Fibroblast of the aortic adventitia (primary cell): Measurements from ENCODE around the gene BBS2. TPM values are rescaled to one million over a fixed set of nuclear protein-coding genes. Genes with fewer than 3 reads are reported as not detected.

ENCODE experiments used
- DNase-seq: peaks from one replicate; pipeline ENCODE4 v3.0.0-alpha.2; 2010; ENCODE audit warnings: low read depth
- H3K4me3 ChIP-seq: 2 replicates; pipeline ENCODE4 v1.5.1; 2011; ENCODE audit warnings: low read depth, mild to moderate bottlenecking, control low read depth, low read length, moderate library complexity
- CTCF ChIP-seq: IDR thresholded peaks from 2 replicates; pipeline ENCODE4 v1.5.1; 2011; ENCODE audit warnings: mild to moderate bottlenecking, low read length, control low read depth, inconsistent platforms; ENCODE audit not compliant: insufficient read depth
- total RNA-seq: library from RNA; depleted of rRNA; stranded (reverse); fragments of >200 nt; gene quantifications from 2 replicates; pipeline ENCODE4 v1.2.3, GENCODE V29; 2012; ENCODE audit warnings: low replicate concordance

The BBS2 gene
- total RNA-seq, 1 donor, result 58.9 TPM

- TF ChIP-seq CTCF, result no peak
- H3K4me3 ChIP-seq, result no peak overlapping the region
- DNase-seq, result no peak
These were observed 81.8 kb downstream of the BBS2 start for GRCh38 chr16:56438038-56438437.

- DNase-seq, result peak; percentile 22
- no peak for TF ChIP-seq CTCF
- no peak overlapping the region for H3K4me3 ChIP-seq
These were observed 83.6 kb downstream of the BBS2 start for GRCh38 chr16:56436258-56436657.

Other genes starting within 250 kb of the BBS2 start
- 133 and 312 TPM in 2 replicates for gene AMFR, start 94.5 kb downstream of the BBS2 start, total RNA-seq
- gene NUDT21, start 68.7 kb downstream of the BBS2 start, total RNA-seq, result 51.6 and 116 TPM in 2 replicates
- gene OGFOD1, start 68.5 kb downstream of the BBS2 start, total RNA-seq, result 50.0 and 95.0 TPM in 2 replicates
- not detected in 2 replicates for gene MT4, start 45.0 kb upstream of the BBS2 start, total RNA-seq
- not detected in 2 replicates for gene MT3, start 69.5 kb upstream of the BBS2 start, total RNA-seq
- gene MT2A, start 88.6 kb upstream of the BBS2 start, total RNA-seq, result 8.3 and 114 TPM in 2 replicates
- 54.7 and 103 TPM in 2 replicates for gene MT1E, start 105.8 kb upstream of the BBS2 start, total RNA-seq
- gene MT1M, start 112.6 kb upstream of the BBS2 start, total RNA-seq, result 3.4 and 10.3 TPM in 2 replicates
- gene MT1A, start 118.6 kb upstream of the BBS2 start, total RNA-seq, result 0.72 TPM in 1 of 2 replicates, not detected in the other
- not detected in 2 replicates for gene MT1B, start 131.9 kb upstream of the BBS2 start, total RNA-seq
- gene MT1F, start 137.9 kb upstream of the BBS2 start, total RNA-seq, result 0.18 TPM in 1 of 2 replicates, not detected in the other
- not detected in 2 replicates for gene MT1G, start 148.0 kb upstream of the BBS2 start, total RNA-seq
- not detected in 2 replicates for gene MT1H, start 149.8 kb upstream of the BBS2 start, total RNA-seq
- 39.9 and 155 TPM in 2 replicates for gene MT1X, start 162.4 kb upstream of the BBS2 start, total RNA-seq
- 22.9 and 45.5 TPM in 2 replicates for gene NUP93, start 210.1 kb upstream of the BBS2 start, total RNA-seq